H1 (cell line): ENCODE measurements around the gene SMAP1. TPM values are rescaled to one million over a fixed set of nuclear protein-coding genes. Genes with fewer than 3 reads are reported as not detected.

Source experiments
- CTCF ChIA-PET: fragments of 300-600 bp; sonication (Branson Sonifier 250); formaldehyde crosslinking; loops from one replicate; lab custom pipeline; 2021; ENCODE audit not compliant: partially characterized antibody; lab: Charles Lee
- POLR2A ChIA-PET: fragments of 300-600 bp; sonication (Branson Sonifier 250); formaldehyde crosslinking; loops from one replicate; lab custom pipeline; 2021; ENCODE audit warnings: inconsistent platforms; ENCODE audit not compliant: partially characterized antibody; lab: Charles Lee
- DNase-seq, 2 experiments: peaks; one replicate each; pipeline versions ENCODE4 v3.0.0 to v3.0.0-alpha.2; 2010 to 2022; ENCODE audit warnings: low spot score in 2 of 2, low read depth in 1 of 2, mixed read lengths in 1 of 2
- FAIRE-seq: peaks from 2 replicates; lab custom pipeline; 2011; peaks lifted over from hg19 to GRCh38; lab: Jason Lieb, UNC
- H2AFZ ChIP-seq: 2 replicates; pipeline ENCODE4 v1.8.1; 2012; ENCODE audit warnings: low read length, inconsistent platforms
- H2AK5ac ChIP-seq: 2 replicates; pipeline ENCODE4 v1.6.1; 2013; ENCODE audit warnings: low read depth, low read length
- H2BK120ac ChIP-seq: replicated peaks from 2 replicates; pipeline ENCODE3; 2013; ENCODE audit warnings: low read depth, low read length, inconsistent platforms
- H2BK12ac ChIP-seq: 2 replicates; pipeline ENCODE4 v1.6.1; 2013; ENCODE audit warnings: low read depth, low read length
- H2BK15ac ChIP-seq: 2 replicates; pipeline ENCODE4 v1.6.1; 2013; ENCODE audit warnings: low read length
- H2BK20ac ChIP-seq: 2 replicates; pipeline ENCODE4 v1.6.1; 2013; ENCODE audit warnings: low read length
- H2BK5ac ChIP-seq: 2 replicates; pipeline ENCODE4 v1.6.1; 2013; ENCODE audit warnings: low read depth, low read length
- H3K14ac ChIP-seq: 2 replicates; pipeline ENCODE4 v1.6.1; 2013; ENCODE audit warnings: inconsistent platforms; ENCODE audit not compliant: insufficient read length
- H3K18ac ChIP-seq: 2 replicates; pipeline ENCODE4 v1.6.1; 2013; ENCODE audit warnings: low read length; ENCODE audit errors: extremely low read depth
- H3K23ac ChIP-seq: 2 replicates; pipeline ENCODE4 v1.6.1; 2013; ENCODE audit warnings: inconsistent platforms; ENCODE audit not compliant: insufficient read length
- H3K23me2 ChIP-seq: 2 replicates; pipeline ENCODE4 v1.6.1; 2013; ENCODE audit warnings: low read depth, low read length
- H3K27ac ChIP-seq: 2 replicates; pipeline ENCODE4 v1.6.1; 2011; ENCODE audit warnings: low read depth, low read length, inconsistent platforms
- H3K27me3 ChIP-seq, 4 experiments: replicated peaks in 1 of 4; 1 replicate in 1 of 4; 2 replicates in 3 of 4; pipeline versions ENCODE4 v1.6.1 to v1.8.1; 2011 to 2013; ENCODE audit warnings: low read length in 3 of 4, mild to moderate bottlenecking in 3 of 4, inconsistent platforms in 2 of 4, mixed read lengths in 2 of 4, moderate library complexity in 1 of 4; ENCODE audit not compliant: control insufficient read depth in 3 of 4, insufficient read depth in 3 of 4; ENCODE audit errors: extremely low read depth in 1 of 4
- H3K36me3 ChIP-seq, 4 experiments: 2 replicates each; pipeline versions ENCODE4 v1.6.1 to v1.8.1; 2011 to 2013; ENCODE audit warnings: mild to moderate bottlenecking in 4 of 4, low read length in 3 of 4, moderate library complexity in 2 of 4, control low read depth in 1 of 4, inconsistent platforms in 1 of 4; ENCODE audit not compliant: insufficient read depth in 4 of 4, control insufficient read depth in 2 of 4
- H3K4ac ChIP-seq: replicated peaks from 2 replicates; pipeline ENCODE3; 2013; ENCODE audit warnings: low read length, low read depth, mixed read lengths, inconsistent platforms; ENCODE audit not compliant: insufficient read length
- H3K4me1 ChIP-seq, 4 experiments: replicated peaks in 1 of 4; 1 replicate in 1 of 4; 2 replicates in 3 of 4; pipeline versions ENCODE4 v1.6.1 to v1.8.1; 2011 to 2013; ENCODE audit warnings: low read length in 3 of 4, inconsistent platforms in 2 of 4, mixed read lengths in 1 of 4; ENCODE audit not compliant: insufficient read depth in 4 of 4, control insufficient read depth in 3 of 4
- H3K4me2 ChIP-seq, 2 experiments: 2 replicates each; pipeline versions ENCODE4 v1.6.1 to v1.8.1; 2011 to 2013; ENCODE audit warnings: low read depth in 2 of 2, low read length in 2 of 2, control low read depth in 1 of 2, inconsistent platforms in 1 of 2, mild to moderate bottlenecking in 1 of 2; ENCODE audit not compliant: insufficient read depth in 1 of 2
- H3K4me3 ChIP-seq, 4 experiments: fragments of 200-600, 300-600 bp in 1 of 4; sonication (generic), shearing (Covaris generic), sonication (Bioruptor Twin) in 1 of 4; 2 replicates each; pipeline versions ENCODE4 v1.5.1 to v1.8.1; 2011 to 2016; ENCODE audit warnings: low read length in 4 of 4, low read depth in 3 of 4, control low read depth in 2 of 4, inconsistent platforms in 2 of 4, mild to moderate bottlenecking in 2 of 4, mixed read lengths in 1 of 4, moderate library complexity in 1 of 4; ENCODE audit not compliant: insufficient read depth in 2 of 4; ENCODE audit errors: extremely low read depth in 1 of 4
- H3K56ac ChIP-seq: replicated peaks from 2 replicates; pipeline ENCODE3; 2013; ENCODE audit warnings: low read depth, mild to moderate bottlenecking, mixed read lengths, low read length, inconsistent platforms; ENCODE audit not compliant: insufficient read length
- H3K79me1 ChIP-seq: 2 replicates; pipeline ENCODE4 v1.6.1; 2013; ENCODE audit warnings: low read depth, low read length, control low read depth
- H3K79me2 ChIP-seq, 2 experiments: 2 replicates each; pipeline versions ENCODE4 v1.6.1 to v1.8.1; 2012 to 2013; ENCODE audit warnings: low read length in 2 of 2, mild to moderate bottlenecking in 2 of 2, inconsistent platforms in 1 of 2; ENCODE audit not compliant: insufficient read depth in 2 of 2, control insufficient read depth in 1 of 2
- H3K9ac ChIP-seq, 4 experiments: replicated peaks in 1 of 4; 1 replicate in 1 of 4; 2 replicates in 3 of 4; pipeline versions ENCODE4 v1.6.1 to v1.8.1; 2011 to 2013; ENCODE audit warnings: low read depth in 3 of 4, low read length in 3 of 4, control low read depth in 2 of 4, mild to moderate bottlenecking in 2 of 4, moderate library complexity in 2 of 4, inconsistent platforms in 1 of 4; ENCODE audit errors: extremely low read depth in 1 of 4
- H3K9me3 ChIP-seq, 2 experiments: 2 replicates each; pipeline versions ENCODE4 v1.6.1 to v1.8.1; 2012 to 2013; ENCODE audit warnings: mild to moderate bottlenecking in 2 of 2, moderate library complexity in 2 of 2, control low read depth in 1 of 2, inconsistent platforms in 1 of 2, low read depth in 1 of 2, low read length in 1 of 2, mixed read lengths in 1 of 2; ENCODE audit not compliant: insufficient read depth in 2 of 2
- H4K20me1 ChIP-seq, 2 experiments: replicated peaks in 1 of 2; 2 replicates each; pipeline versions ENCODE3 to v1.8.1; 2011 to 2013; ENCODE audit warnings: inconsistent platforms in 2 of 2, low read length in 2 of 2, mild to moderate bottlenecking in 1 of 2; ENCODE audit not compliant: insufficient read depth in 2 of 2, control insufficient read depth in 1 of 2
- H4K5ac ChIP-seq: 2 replicates; pipeline ENCODE4 v1.6.1; 2013; ENCODE audit warnings: low read length, low read depth, mixed read lengths, inconsistent platforms; ENCODE audit not compliant: insufficient read length
- H4K8ac ChIP-seq: 2 replicates; pipeline ENCODE4 v1.8.0; 2013; ENCODE audit warnings: mild to moderate bottlenecking, moderate library complexity, low read length, inconsistent platforms; ENCODE audit not compliant: insufficient read depth; ENCODE audit errors: extremely low read depth
- H4K91ac ChIP-seq: replicated peaks from 2 replicates; pipeline ENCODE3; 2013; ENCODE audit warnings: low read length, mixed read lengths, inconsistent platforms; ENCODE audit not compliant: insufficient read length
- ASH2L ChIP-seq: fragments of 200-600, 300-600 bp; sonication (generic); IDR thresholded peaks from one replicate; pipeline ENCODE4 v1.7.1; 2017; ENCODE audit warnings: low read length
- CBX8 ChIP-seq: fragments of 300-800, 300-1000 bp; sonication (generic); IDR thresholded peaks from 2 replicates; pipeline ENCODE4 v1.7.1; 2016; ENCODE audit warnings: low read depth, low read length, borderline replicate concordance
- CEBPB ChIP-seq: IDR thresholded peaks from 2 replicates; pipeline ENCODE4 v1.6.1; 2012; ENCODE audit warnings: low read depth, low read length
- JUND ChIP-seq: IDR thresholded peaks from 2 replicates; pipeline ENCODE4 v1.6.1; 2011; ENCODE audit warnings: mild to moderate bottlenecking, improper control_type of control experiment, low read length
- KDM5A ChIP-seq: fragments of 200-600 bp; IDR thresholded peaks from 2 replicates; pipeline ENCODE4 v1.7.1; 2012; ENCODE audit warnings: mild to moderate bottlenecking, low read length, inconsistent platforms, mixed read lengths
- NRF1 ChIP-seq: IDR thresholded peaks from 2 replicates; pipeline ENCODE4 v1.6.1; 2011; ENCODE audit warnings: mild to moderate bottlenecking, low read depth, low read length, improper control_type of control experiment
- TAF7 ChIP-seq: optimal IDR thresholded peaks from 2 replicates; pipeline ENCODE3; 2011; ENCODE audit warnings: low read depth, mild to moderate bottlenecking, inconsistent platforms, low read length, moderate library complexity, borderline replicate concordance
- WGBS, 2 experiments: shearing (Covaris generic) in 1 of 2; methylation state at CpG; one replicate each; pipeline versions ENCODE4 v1.1.6 to v1.1.7; 2013 to 2015; ENCODE audit warnings: low lambda C conversion rate in 2 of 2, mixed read lengths in 2 of 2, inconsistent platforms in 1 of 2, low coverage in 1 of 2, missing lambda C conversion rate in 1 of 2; ENCODE audit not compliant: insufficient replicate concordance in 2 of 2, insufficient coverage in 1 of 2, insufficient read length in 1 of 2; ENCODE audit errors: extremely low coverage in 1 of 2, missing lambda C conversion rate in 1 of 2; 5-methylcytosine and 5-hydroxymethylcytosine counted together
- polyA plus RNA-seq, 7 experiments: library from polyadenylated mRNA; depleted of rRNA in 3 of 7; stranded (reverse) in 5 of 7; unstranded in 2 of 7; fragments of >200 nt in 5 of 7; fragments of 200-250 nt in 2 of 7; gene quantifications; 1 replicate in 5 of 7; 2 replicates in 1 of 7; 4 replicates in 1 of 7; pipeline versions ENCODE4 v1.2.1 to v1.2.3, GENCODE V29; 2011 to 2013; ENCODE audit warnings: missing spikeins in 2 of 7, mixed read lengths in 2 of 7
- total RNA-seq: library from RNA; stranded (reverse); fragmentation: NEBNext Ultra II Directional; extraction: Animal tissue kit (Norgen Biotek cat#: 25700); gene quantifications from 2 replicates; pipeline ENCODE4 v1.2.1, GENCODE V29; 2021

SMAP1 gene
- total and polyA plus RNA-seq, 2 of the 8 experiments (the other 6 are each of a cell fraction or from before 2014, with no cell fraction given): 18.8 to 32.4 TPM

GRCh38 chr6:70734381-70734780, 66.7 kb downstream of the SMAP1 start:
- H3K18ac ChIP-seq: no peak overlapping the region
- H3K23ac ChIP-seq: no peak overlapping the region
- WGBS, 2 experiments: 95% methylated on average over 10 of the region's 10 CpGs; no CpG with 5 or more reads in 1 of the 2 experiments
- H3K4me3 ChIP-seq: no peak overlapping the region
- no peaks in the 10 kb centered on the region for H4K20me1 ChIP-seq
- no peaks in the 10 kb centered on the region for H3K9me3 ChIP-seq
- H3K27me3 ChIP-seq: no peaks in the 10 kb centered on the region
- no peak overlapping the region for H4K8ac ChIP-seq
- H3K4me2 ChIP-seq: no peak overlapping the region
- FAIRE-seq (no peak), DNase-seq (no peak)
- H3K56ac ChIP-seq: no peak overlapping the region
- H3K4ac ChIP-seq: no peak overlapping the region
- no peak overlapping the region for H2AK5ac ChIP-seq
- no peak overlapping the region for H4K5ac ChIP-seq
- H3K9ac ChIP-seq: no peak overlapping the region
- no peaks in the 10 kb centered on the region for H3K79me1 ChIP-seq
- no peak overlapping the region for H2BK12ac ChIP-seq
- ChIA-PET CTCF (no interaction called here), POLR2A (no interaction called here)
- H3K79me2 ChIP-seq: peaks cover 0 to 7% of the 10 kb centered on the region in 2 experiments; a peak in 1 of 4 replicates
- H3K4me1 ChIP-seq: no peaks in the 10 kb centered on the region
- H2BK15ac ChIP-seq: no peak overlapping the region
- H2BK120ac ChIP-seq: no peak overlapping the region
- no peaks in the 10 kb centered on the region for H3K23me2 ChIP-seq
- H2BK20ac ChIP-seq: no peak overlapping the region
- H4K91ac ChIP-seq: no peak overlapping the region
- H3K36me3 ChIP-seq: 0 out of 8 replicates have a peak, but pooled peaks cover 0 to 3% (median 0%) of the 10 kb centered on the region in 4 experiments
- no peak for TF ChIP-seq ASH2L
- TF ChIP-seq CEBPB: no peak
- TF ChIP-seq JUND: no peak
- no peak for TF ChIP-seq KDM5A
- TF ChIP-seq NRF1: no peak
- no peak for TF ChIP-seq TAF7
- TF ChIP-seq CBX8: no peak
- no peak overlapping the region for H3K27ac ChIP-seq
- H3K14ac ChIP-seq: no peak overlapping the region
- H2AFZ ChIP-seq: no peak overlapping the region
- H2BK5ac ChIP-seq: no peak overlapping the region
